Activated naive CD8-positive, alpha-beta T cell treated with anti-CD3 and anti-CD28 coated beads, Interleukin-2, amount 50 U/mL, for 16 hours (primary cell): ENCODE measurements around the gene IL3RA.
A peak's percentile ranks its signal among the peaks of the same experiment; 100 is the strongest.
"Not testable (repeated sequence)": the region's sequence is repeated elsewhere in the genome, so short reads cannot be mapped to it uniquely, and the experiment has no call there.

Experiments used
- DNase-seq: peaks from one replicate; pipeline ENCODE4 v3.0.0-alpha.2; 2020; ENCODE audit warnings: low read depth, low spot score

The IL3RA gene

GRCh38 chrX:1336331-1336943 is at the start of gene IL3RA:
TSS of gene IL3RA (plus strand) at chrX:1336785. CDS start at chrX:1341766, 4,981 bp downstream.
- DNase-seq, result no peak

- no peak for DNase-seq
Measured at GRCh38 chrX:1289535-1289934, 47.0 kb upstream of the IL3RA start.

GRCh38 chrX:1291110-1291740 is 45.4 kb upstream of the IL3RA start:
- DNase-seq, result no peak

GRCh38 chrX:1292575-1293290 is 43.9 kb upstream of the IL3RA start:
- DNase-seq, result no peak

GRCh38 chrX:1294301-1295067 is 42.1 kb upstream of the IL3RA start:
- DNase-seq, result no peak

GRCh38 chrX:1295550-1295949 is 41.0 kb upstream of the IL3RA start:
- no peak for DNase-seq

- not testable (repeated sequence) for DNase-seq
Measured at GRCh38 chrX:1297591-1297990, 39.0 kb upstream of the IL3RA start.

GRCh38 chrX:1300449-1300848 is 36.1 kb upstream of the IL3RA start:
- no peak for DNase-seq

GRCh38 chrX:1305411-1305810 is 31.2 kb upstream of the IL3RA start:
- no peak for DNase-seq

GRCh38 chrX:1306909-1307625 is 29.5 kb upstream of the IL3RA start:
- DNase-seq, result no peak

GRCh38 chrX:1307626-1308340 is 28.8 kb upstream of the IL3RA start:
- DNase-seq, result no peak

- no peak for DNase-seq
Measured at GRCh38 chrX:1308476-1308875, 28.1 kb upstream of the IL3RA start.

GRCh38 chrX:1308917-1309316 is 27.7 kb upstream of the IL3RA start:
- not testable (repeated sequence) for DNase-seq

- no peak for DNase-seq
Measured at GRCh38 chrX:1313788-1314187, 22.8 kb upstream of the IL3RA start.

GRCh38 chrX:1316527-1316926 is 20.1 kb upstream of the IL3RA start:
- no peak for DNase-seq

GRCh38 chrX:1321674-1322073 is 14.9 kb upstream of the IL3RA start:
- DNase-seq, result no peak

- no peak for DNase-seq
Measured at GRCh38 chrX:1322393-1322792, 14.2 kb upstream of the IL3RA start.

GRCh38 chrX:1323315-1323714 is 13.3 kb upstream of the IL3RA start:
- DNase-seq, result peak; percentile 6

- no peak for DNase-seq
Measured at GRCh38 chrX:1325515-1326116, 11.0 kb upstream of the IL3RA start.

GRCh38 chrX:1327651-1328304 is 8.8 kb upstream of the IL3RA start:
- DNase-seq, result no peak
